ENCODE measurements around the gene XKR8. TPM values are rescaled to one million over a fixed set of nuclear protein-coding genes. Genes with fewer than 3 reads are reported as not detected.

The XKR8 gene
- total and polyA plus RNA-seq, 3 donors from 2014 or later = 7.8 to 11.7 (median 10.9) TPM

GRCh38 chr1:27951396-27951795 is 8.4 kb upstream of the XKR8 start:
- intact Hi-C loops (cut with DNase I; ENCODE audit: low total_unique reads) = no loop called here

DNA sequence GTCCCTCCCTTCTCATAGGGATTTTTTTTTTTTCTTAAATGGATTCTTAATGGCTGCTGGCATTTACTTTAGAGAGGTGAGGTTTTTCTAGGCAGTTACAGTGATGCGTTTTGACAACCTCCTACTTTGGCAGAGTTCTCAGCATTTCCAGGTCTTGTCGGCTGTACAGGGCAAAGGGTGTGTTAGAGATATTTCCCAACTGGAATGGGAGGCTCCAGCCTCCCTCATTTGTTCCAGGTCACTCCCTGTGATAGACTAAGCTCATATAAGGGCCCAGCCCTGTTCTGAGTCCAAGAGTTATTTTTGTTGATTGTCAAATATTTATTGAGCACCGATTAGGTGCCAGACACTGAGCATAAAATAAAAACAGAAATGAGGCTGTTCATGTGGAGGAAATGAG is 7.6 kb upstream of the XKR8 start:
- no peak for DNase-seq
- no peak overlapping the region for H3K27ac ChIP-seq
- no peaks in the 10 kb centered on the region for H3K36me3 ChIP-seq (ENCODE audit: low read depth, missing control alignments)
- TF ChIP-seq POLR2A (IDR thresholded peaks at IDR 0.05) = no peak
- TF ChIP-seq CTCF (IDR thresholded peaks at IDR 0.05) = no peak
- H3K4me3 ChIP-seq = no peak overlapping the region
- no peaks in the 10 kb centered on the region for H3K4me1 ChIP-seq
- no peaks in the 10 kb centered on the region for H3K27me3 ChIP-seq
- no peaks in the 10 kb centered on the region for H3K9me3 ChIP-seq
- intact Hi-C loops (cut with DNase I; ENCODE audit: low total_unique reads) = no loop called here
- WGBS, 2 donors = 68 to 74% methylated on average over 3 of the region's 3 CpGs

More at GRCh38 chr1:27951396-27951795, 8.4 kb upstream of the XKR8 start:
- TF ChIP-seq CTCF (IDR thresholded peaks at IDR 0.05) = no peak
- no peak for TF ChIP-seq POLR2A (IDR thresholded peaks at IDR 0.05)
- Histone ChIP-seq H3K4me1 (no peaks in the 10 kb centered on the region), H3K9me3 (no peaks in the 10 kb centered on the region), H3K4me3 (no peak overlapping the region), H3K27me3 (no peaks in the 10 kb centered on the region), H3K36me3 (ENCODE audit: low read depth, missing control alignments) (no peaks in the 10 kb centered on the region), H3K27ac (no peak overlapping the region)
- DNase-seq = no peak
- 72 to 75% methylated on average over 3 of the region's 3 CpGs for WGBS, 2 donors

DNA sequence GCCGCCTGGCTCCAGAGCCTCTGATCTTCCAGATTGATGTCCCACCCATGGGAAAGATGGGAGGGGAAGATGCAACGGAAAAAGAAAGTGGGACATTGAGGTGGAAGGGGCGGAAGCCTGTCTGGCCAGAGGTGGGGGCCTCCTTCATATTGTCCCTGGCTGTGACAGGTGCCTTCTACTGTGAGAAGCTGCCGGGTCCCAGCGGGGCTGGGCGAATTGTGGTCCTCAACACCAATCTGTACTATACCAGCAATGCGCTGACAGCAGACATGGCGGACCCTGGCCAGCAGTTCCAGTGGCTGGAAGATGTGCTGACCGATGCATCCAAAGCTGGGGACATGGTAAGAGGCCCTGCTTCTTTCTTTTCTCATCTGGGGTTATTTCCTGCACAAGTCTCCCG is 5.6 kb upstream of the XKR8 start:
- TF ChIP-seq CTCF (IDR thresholded peaks at IDR 0.05) = no peak
- no peak for TF ChIP-seq POLR2A (IDR thresholded peaks at IDR 0.05)
- Histone ChIP-seq H3K4me1 (no peaks in the 10 kb centered on the region), H3K36me3 (ENCODE audit: low read depth, missing control alignments) (no peaks in the 10 kb centered on the region), H3K27ac (no peak overlapping the region), H3K4me3 (no peak overlapping the region), H3K27me3 (no peaks in the 10 kb centered on the region), H3K9me3 (no peaks in the 10 kb centered on the region)
- 94 to 96% methylated on average over 10 of the region's 10 CpGs for WGBS, 2 donors
- intact Hi-C loops (cut with DNase I; ENCODE audit: low total_unique reads) = no loop called here
- no peak for DNase-seq

GRCh38 chr1:27955076-27955475 is 4.7 kb upstream of the XKR8 start:
- Histone ChIP-seq H3K36me3 (ENCODE audit: low read depth, missing control alignments) (no peaks in the 10 kb centered on the region), H3K9me3 (no peaks in the 10 kb centered on the region), H3K4me1 (no peaks in the 10 kb centered on the region), H3K27me3 (no peaks in the 10 kb centered on the region), H3K4me3 (no peak overlapping the region), H3K27ac (no peak overlapping the region)
- 88 to 93% methylated on average over 6 of the region's 6 CpGs for WGBS, 2 donors
- intact Hi-C loops (cut with DNase I; ENCODE audit: low total_unique reads) = no loop called here
- no peak for DNase-seq
- TF ChIP-seq POLR2A (IDR thresholded peaks at IDR 0.05) (no peak), CTCF (IDR thresholded peaks at IDR 0.05) (no peak)

DNA sequence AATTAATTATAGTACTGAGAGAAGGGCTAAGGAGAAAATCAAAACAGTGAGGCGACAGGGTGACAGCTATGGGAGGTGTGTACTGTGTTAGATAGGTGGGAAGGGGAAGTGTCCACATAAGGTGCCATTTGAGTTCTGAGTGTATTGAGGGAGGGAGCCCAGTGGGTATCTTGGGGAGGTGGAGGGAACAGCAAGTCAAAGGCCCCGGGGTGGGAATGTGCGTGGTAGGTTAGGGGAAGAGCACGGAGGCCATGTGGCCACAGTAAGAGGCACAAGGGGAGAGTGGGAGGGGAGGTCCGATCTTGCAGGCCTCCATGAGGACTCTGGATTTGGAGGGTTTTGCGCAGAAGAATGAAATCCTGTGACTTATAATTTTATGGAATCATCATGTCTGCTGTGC is 3.0 kb upstream of the XKR8 start:
- 81 to 94% methylated on average over 6 of the region's 6 CpGs for WGBS, 2 donors
- intact Hi-C loops (cut with DNase I; ENCODE audit: low total_unique reads) = no loop called here
- Histone ChIP-seq H3K4me3 (no peak overlapping the region), H3K4me1 (peaks cover 10% of the 10 kb centered on the region), H3K9me3 (no peaks in the 10 kb centered on the region), H3K27me3 (no peaks in the 10 kb centered on the region), H3K36me3 (ENCODE audit: low read depth, missing control alignments) (no peaks in the 10 kb centered on the region), H3K27ac (no peak overlapping the region)
- no peak for DNase-seq
- TF ChIP-seq CTCF (IDR thresholded peaks at IDR 0.05) = no peak
- TF ChIP-seq POLR2A (IDR thresholded peaks at IDR 0.05) = no peak

Data from testis (tissue), 3 donors.